ENCODE measurements around the gene EML1. TPM values are rescaled to one million over a fixed set of nuclear protein-coding genes. Genes with fewer than 3 reads are reported as not detected.

The EML1 gene
- total and polyA plus RNA-seq, 10 donors = 1.8 to 15.5 (median 6.0) TPM

DNA sequence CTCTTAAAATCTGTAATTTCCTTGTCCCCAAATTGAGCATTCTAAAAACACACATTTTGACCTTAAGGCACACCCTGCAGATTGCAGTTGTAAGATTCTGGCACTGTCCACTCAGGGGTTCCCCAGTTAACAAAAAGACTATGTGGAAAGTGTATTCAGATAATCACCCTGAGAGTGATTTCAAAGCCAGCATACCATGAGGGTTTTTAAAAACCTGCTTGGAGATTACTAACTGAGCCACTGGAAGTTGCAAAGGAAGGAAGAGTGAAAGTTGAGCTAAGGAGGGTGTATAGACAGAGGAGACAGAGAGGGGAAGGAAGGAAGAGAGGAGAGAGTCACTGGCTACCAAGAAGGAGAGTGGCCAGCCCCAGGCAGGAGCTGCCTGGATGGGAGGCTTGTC lies 82.6 kb downstream of the EML1 start:
- TF ChIP-seq POLR2A (IDR thresholded peaks at IDR 0.05) (no peak), POLR2AphosphoS5 (IDR thresholded peaks at IDR 0.05) (no peak)
- TF ChIP-seq, protein P1, sequence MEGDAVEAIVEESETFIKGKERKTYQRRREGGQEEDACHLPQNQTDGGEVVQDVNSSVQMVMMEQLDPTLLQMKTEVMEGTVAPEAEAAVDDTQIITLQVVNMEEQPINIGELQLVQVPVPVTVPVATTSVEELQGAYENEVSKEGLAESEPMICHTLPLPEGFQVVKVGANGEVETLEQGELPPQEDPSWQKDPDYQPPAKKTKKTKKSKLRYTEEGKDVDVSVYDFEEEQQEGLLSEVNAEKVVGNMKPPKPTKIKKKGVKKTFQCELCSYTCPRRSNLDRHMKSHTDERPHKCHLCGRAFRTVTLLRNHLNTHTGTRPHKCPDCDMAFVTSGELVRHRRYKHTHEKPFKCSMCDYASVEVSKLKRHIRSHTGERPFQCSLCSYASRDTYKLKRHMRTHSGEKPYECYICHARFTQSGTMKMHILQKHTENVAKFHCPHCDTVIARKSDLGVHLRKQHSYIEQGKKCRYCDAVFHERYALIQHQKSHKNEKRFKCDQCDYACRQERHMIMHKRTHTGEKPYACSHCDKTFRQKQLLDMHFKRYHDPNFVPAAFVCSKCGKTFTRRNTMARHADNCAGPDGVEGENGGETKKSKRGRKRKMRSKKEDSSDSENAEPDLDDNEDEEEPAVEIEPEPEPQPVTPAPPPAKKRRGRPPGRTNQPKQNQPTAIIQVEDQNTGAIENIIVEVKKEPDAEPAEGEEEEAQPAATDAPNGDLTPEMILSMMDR (IDR thresholded peaks at IDR 0.05 in 8 of 11, conservative IDR thresholded peaks at IDR 0.05 in 3 of 11) = no peak
- intact Hi-C loops (cut with DNase I; ENCODE audit: low total_unique reads) = no loop called here

DNA sequence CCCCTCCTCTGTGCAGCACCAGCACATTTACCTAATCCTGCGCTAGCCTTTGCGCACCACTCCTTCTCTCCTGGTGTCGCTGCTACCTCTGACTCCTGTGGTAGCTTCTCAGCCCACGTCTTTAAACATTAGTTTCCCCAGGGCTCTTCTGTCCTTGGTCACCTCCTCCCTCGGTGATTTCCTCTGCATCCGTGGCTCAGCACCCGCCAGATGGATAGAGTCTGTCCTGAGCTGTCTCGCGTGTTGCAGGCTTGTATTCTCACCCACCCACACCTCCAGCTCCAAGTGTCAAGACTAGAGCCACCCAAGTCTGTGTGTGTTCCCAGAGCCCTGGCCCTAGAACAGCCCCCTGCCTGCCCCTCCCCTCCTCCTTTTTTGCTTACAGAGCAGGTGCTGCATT lies 83.2 kb downstream of the EML1 start:
- no peaks in the 10 kb centered on the region for H3K9me3 ChIP-seq
- no peaks in the 10 kb centered on the region for H3K36me3 ChIP-seq
- peaks cover 0 to 39% (median 0%) of the 10 kb centered on the region in 7 donors for H3K27me3 ChIP-seq (replicated peaks in 1 of 7)
- no peak overlapping the region for H3K4me3 ChIP-seq
- no peak for DNase-seq
- 69 to 79% (median 70%) methylated on average over 9 of the region's 9 CpGs for WGBS, 5 donors
- TF ChIP-seq POLR2A (IDR thresholded peaks at IDR 0.05) (no peak), POLR2AphosphoS5 (IDR thresholded peaks at IDR 0.05) (no peak)
- TF ChIP-seq, protein P1 (IDR thresholded peaks at IDR 0.05 in 8 of 11, conservative IDR thresholded peaks at IDR 0.05 in 3 of 11) = no peak
- no peak overlapping the region for H3K27ac ChIP-seq
- intact Hi-C loops (cut with DNase I; ENCODE audit: low total_unique reads) = no loop called here
- H3K4me1 ChIP-seq = no peaks in the 10 kb centered on the region

More for the DNA sequence above, 82.6 kb downstream of the EML1 start:
- Histone ChIP-seq H3K9me3 (no peaks in the 10 kb centered on the region), H3K27me3 (replicated peaks in 1 of 7) (peaks cover 0 to 39% (median 0%) of the 10 kb centered on the region in 7 donors), H3K4me3 (no peak overlapping the region), H3K4me1 (no peaks in the 10 kb centered on the region), H3K27ac (no peak overlapping the region), H3K36me3 (no peaks in the 10 kb centered on the region)
- DNase-seq = no peak

DNA sequence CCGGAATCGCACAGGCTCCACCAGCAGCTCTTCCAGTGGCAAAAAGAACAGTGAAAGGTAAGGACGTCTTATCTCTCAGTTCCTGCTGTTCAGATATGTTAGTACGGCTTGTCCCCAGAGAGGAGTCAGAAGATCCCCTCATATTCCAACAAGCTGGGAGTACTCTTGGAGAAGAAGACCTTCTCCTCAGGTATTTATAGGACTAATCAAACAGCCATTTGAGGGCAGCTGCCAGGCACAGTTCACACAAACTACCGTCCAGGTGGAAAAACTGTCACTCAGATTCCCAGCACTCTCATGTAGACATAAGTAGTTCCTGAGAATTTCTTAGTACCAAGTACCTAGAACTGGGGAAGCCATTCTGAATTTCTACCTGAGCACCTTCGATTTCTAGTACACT lies 85.3 kb downstream of the EML1 start:
- Histone ChIP-seq H3K4me1 (no peaks in the 10 kb centered on the region), H3K9me3 (no peaks in the 10 kb centered on the region), H3K27ac (no peak overlapping the region), H3K27me3 (replicated peaks in 1 of 7) (peaks cover 0 to 29% (median 0%) of the 10 kb centered on the region in 7 donors), H3K4me3 (no peak overlapping the region), H3K36me3 (no peaks in the 10 kb centered on the region)
- TF ChIP-seq POLR2AphosphoS5 (IDR thresholded peaks at IDR 0.05) (no peak), POLR2A (IDR thresholded peaks at IDR 0.05) (no peak)
- TF ChIP-seq, protein P1 (IDR thresholded peaks at IDR 0.05 in 8 of 11, conservative IDR thresholded peaks at IDR 0.05 in 3 of 11) = no peak
- no peak for DNase-seq
- intact Hi-C loops (cut with DNase I; ENCODE audit: low total_unique reads) = no loop called here
- 80 to 91% (median 83%) methylated on average over 6 of the region's 6 CpGs for WGBS, 5 donors

DNA sequence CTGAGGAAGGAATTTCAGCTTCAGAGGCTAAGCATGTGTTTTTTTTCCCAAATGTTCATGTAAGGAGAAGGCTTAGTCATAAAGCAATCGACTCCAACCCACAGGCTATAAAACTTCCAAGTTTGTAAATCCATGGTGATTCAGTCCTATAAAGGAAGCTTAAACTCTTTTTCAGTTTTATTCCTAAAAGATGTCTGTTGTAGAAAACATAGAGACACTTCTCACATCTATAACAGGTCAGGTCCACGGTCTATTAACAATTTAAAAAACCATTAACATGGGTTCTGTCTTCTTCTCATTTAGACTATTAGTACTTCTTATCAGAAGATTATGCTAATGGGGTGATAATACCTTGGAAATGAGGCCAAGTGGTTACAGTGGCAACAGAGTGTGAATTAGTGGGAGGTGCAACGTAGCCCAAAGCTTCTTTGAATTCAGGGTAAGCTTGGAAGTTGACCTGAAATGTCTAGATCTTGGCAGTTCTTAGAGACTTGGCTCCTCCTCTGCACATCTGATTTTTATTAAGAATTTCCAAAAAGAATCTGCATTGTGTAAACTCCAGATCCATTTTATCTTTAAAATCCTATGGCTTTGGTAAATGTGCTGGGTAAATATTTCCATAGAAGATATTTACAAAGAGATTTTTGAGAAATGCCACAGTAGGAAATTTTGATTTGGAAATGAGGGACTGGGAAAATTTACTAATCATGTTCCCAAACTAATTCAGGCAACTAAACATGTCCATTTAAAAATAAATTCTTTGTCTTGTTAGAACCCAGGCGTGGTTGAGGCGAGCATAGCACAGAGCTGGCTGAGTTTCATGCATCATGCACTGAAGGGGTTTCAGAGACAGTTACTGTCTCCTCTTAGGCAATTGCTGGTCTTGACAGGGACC lies 86.4 kb downstream of the EML1 start:
- no peaks in the 10 kb centered on the region for H3K4me1 ChIP-seq
- 69 to 82% (median 81%) methylated on average over 5 of the region's 5 CpGs for WGBS, 5 donors
- no peak overlapping the region for H3K4me3 ChIP-seq
- H3K27me3 ChIP-seq (replicated peaks in 1 of 7) = peaks cover 0 to 29% (median 0%) of the 10 kb centered on the region in 7 donors
- TF ChIP-seq, protein P1 (IDR thresholded peaks at IDR 0.05 in 8 of 11, conservative IDR thresholded peaks at IDR 0.05 in 3 of 11) = no peak
- TF ChIP-seq POLR2AphosphoS5 (IDR thresholded peaks at IDR 0.05) = no peak
- no peak for TF ChIP-seq POLR2A (IDR thresholded peaks at IDR 0.05)
- H3K36me3 ChIP-seq = no peaks in the 10 kb centered on the region
- intact Hi-C loops (cut with DNase I; ENCODE audit: low total_unique reads) = loop anchor here (10.0 kb wide), 1 partner anchor 365 kb away; no protein-coding TSS in a partner anchor
- H3K9me3 ChIP-seq = no peaks in the 10 kb centered on the region
- no peak overlapping the region for H3K27ac ChIP-seq
- no peak for DNase-seq

Data from spleen (tissue), 11 donors.